Transverse colon (tissue), 4 donors: ENCODE data around the gene ABHD8.
A peak's percentile ranks its signal among the peaks of the same experiment; 100 is the strongest.

Source experiments
- POLR2A ChIP-seq: fragments of 450-650 bp; IDR thresholded peaks from one replicate; pipeline ENCODE4 v1.6.1; 2016; ENCODE audit warnings: antibody characterized with exemption, mild to moderate bottlenecking, moderate library complexity
- POLR2AphosphoS5 ChIP-seq, 3 donors: sonication (generic); formaldehyde crosslinking; IDR thresholded peaks; one replicate each; pipeline ENCODE4 v1.6.1; 2016; ENCODE audit warnings: antibody characterized with exemption in 3 of 3
- TF ChIP-seq, protein P1 (sequence below), 5 experiments: fragments of 200-600 bp in 3 of 5; fragments of 450-650 bp in 2 of 5; sonication (generic) in 3 of 5; IDR thresholded peaks; 1 replicate in 2 of 5; 2 replicates in 3 of 5; pipeline ENCODE4 v1.5.1; 2016 to 2017; ENCODE audit warnings: antibody characterized with exemption in 5 of 5, inconsistent platforms in 3 of 5, mild to moderate bottlenecking in 2 of 5, moderate library complexity in 1 of 5

DNA sequence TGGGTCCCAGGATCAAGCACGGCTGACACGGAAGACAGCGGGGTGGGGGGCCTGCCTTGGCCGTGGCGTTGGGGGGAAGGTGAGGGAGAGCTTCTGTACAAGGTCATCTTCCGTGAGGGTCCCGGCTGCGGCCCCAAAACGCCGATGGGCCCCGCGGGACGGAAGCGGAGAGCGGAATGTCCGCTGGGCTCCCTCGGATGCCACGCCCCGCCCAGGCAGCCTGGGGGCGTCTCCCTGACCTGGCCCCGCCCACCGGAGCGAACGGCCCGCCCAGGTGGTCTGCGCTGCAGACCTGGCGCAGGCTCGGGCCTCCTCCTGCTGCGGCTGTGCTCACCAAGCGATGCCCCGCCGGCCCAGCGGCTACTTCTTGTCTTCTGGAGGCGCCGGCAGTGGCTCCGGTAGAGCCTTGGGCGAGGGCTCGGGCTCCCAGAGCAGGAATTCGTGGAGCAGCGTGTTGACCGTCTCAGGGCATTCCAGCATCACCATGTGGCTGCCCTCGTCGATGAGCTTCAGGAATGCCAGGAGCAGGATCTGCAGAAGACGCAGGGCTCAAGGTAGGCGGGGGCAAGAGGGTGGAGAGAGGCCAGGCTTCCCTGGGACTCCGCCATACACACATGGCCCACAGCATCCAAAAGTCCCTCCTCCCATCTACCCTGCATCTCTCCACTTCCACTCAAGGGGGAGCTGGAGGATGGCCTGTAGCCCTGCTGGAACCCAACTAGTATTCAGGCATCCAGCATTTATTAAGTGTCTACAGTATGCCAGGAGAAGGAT lies 10.7 kb downstream of the ABHD8 start:
- TF ChIP-seq, protein P1, sequence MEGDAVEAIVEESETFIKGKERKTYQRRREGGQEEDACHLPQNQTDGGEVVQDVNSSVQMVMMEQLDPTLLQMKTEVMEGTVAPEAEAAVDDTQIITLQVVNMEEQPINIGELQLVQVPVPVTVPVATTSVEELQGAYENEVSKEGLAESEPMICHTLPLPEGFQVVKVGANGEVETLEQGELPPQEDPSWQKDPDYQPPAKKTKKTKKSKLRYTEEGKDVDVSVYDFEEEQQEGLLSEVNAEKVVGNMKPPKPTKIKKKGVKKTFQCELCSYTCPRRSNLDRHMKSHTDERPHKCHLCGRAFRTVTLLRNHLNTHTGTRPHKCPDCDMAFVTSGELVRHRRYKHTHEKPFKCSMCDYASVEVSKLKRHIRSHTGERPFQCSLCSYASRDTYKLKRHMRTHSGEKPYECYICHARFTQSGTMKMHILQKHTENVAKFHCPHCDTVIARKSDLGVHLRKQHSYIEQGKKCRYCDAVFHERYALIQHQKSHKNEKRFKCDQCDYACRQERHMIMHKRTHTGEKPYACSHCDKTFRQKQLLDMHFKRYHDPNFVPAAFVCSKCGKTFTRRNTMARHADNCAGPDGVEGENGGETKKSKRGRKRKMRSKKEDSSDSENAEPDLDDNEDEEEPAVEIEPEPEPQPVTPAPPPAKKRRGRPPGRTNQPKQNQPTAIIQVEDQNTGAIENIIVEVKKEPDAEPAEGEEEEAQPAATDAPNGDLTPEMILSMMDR (IDR thresholded peaks at IDR 0.05), result peak; percentile 62 to 83 (median 70)
- TF ChIP-seq POLR2AphosphoS5 (IDR thresholded peaks at IDR 0.05) (no peak), POLR2A (peak; percentile 52)
